GM18868 (cell line): ENCODE measurements around the gene UBQLN4.
A peak's percentile ranks its signal among the peaks of the same experiment; 100 is the strongest.

Experiments
- ATAC-seq: cut with Tn5 transposase; IDR thresholded peaks from one replicate; pipeline ENCODE4 v1.9.1; 2021; ENCODE audit warnings: mild to moderate bottlenecking, moderate library complexity; ENCODE audit not compliant: unreplicated experiment

Gene UBQLN4

DNA sequence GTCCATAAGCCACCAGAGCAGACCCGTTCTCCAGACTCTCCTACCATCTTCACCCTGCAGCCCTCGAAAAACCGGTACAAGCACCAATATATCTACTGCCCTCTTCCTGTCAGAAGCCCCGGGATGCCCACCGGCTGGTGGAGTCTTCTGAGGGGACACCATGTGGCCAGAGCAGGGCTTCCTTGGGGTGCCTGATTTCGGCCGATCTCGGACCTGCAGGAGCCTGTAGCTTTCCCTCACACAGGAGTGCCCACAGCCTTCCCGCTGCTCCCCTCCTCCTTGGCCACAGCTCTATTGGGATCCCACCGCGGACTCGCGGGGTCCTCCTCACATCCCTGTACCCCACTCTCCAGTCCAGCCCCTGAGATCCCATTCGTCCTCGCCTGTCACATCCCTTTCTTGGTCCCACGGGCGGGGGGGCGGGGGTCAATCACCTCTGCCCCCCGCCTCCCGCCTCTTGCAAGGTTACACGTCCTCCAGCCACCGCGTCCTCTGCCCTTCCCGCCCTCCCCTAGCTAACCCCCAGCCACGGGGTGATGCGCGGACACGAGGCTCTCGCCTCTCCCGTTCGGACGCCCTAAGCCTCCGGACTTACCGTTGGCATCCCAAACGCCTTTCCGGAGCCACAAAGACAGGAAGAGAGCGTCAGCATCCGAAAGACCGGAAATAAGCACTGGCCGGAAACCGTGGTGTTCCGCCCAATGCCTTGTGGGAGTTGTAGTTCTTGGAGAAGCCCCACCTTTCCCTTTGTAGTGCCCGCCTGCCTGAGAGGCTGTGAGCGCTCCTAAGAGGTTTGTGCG, 33.1 kb downstream of the UBQLN4 start, which contains the start of gene SSR2:
Gene SSR2 (minus strand): TSS at position 659 of the 800 bp plus-strand sequence. CDS start 784 bp downstream, outside the sequence.
- ATAC-seq: peak; percentile 98

DNA sequence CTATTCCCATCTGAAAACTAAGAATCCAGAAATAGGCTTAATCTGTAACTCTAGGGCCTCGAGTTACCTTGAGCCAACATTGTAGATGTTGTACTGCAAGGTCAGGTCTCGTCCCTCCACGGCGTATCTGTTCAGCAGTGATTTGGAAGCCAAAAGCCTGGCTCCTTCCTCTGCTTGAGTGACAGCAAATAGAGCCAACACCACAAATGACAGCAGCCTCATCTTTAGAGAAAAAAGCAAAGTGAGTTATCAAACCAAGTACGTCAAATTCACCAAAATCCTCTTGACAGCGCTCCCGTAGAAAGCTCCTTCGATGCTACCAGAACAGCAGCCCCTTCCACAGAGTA, 33.7 kb downstream of the UBQLN4 start:
- ATAC-seq: no peak

DNA sequence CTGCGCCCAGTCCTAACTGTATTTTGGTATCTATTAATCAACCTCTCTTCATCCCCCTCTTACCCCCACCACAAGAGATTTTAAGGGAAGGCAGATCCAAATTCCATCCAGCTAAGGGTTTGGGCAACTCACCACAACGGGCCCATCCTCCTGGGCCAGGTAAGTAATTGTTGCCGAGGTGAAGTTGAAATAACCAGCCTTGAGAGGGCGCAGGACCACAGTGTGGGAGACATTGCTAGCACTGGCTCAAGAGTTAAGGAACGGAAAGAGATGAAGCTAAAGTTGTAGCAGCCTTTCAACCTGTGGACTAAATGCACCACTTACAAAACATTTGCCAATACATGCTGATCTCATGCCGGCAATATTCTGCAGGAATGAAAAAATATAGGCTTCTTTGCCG, 38.8 kb downstream of the UBQLN4 start:
- no peak for ATAC-seq

DNA sequence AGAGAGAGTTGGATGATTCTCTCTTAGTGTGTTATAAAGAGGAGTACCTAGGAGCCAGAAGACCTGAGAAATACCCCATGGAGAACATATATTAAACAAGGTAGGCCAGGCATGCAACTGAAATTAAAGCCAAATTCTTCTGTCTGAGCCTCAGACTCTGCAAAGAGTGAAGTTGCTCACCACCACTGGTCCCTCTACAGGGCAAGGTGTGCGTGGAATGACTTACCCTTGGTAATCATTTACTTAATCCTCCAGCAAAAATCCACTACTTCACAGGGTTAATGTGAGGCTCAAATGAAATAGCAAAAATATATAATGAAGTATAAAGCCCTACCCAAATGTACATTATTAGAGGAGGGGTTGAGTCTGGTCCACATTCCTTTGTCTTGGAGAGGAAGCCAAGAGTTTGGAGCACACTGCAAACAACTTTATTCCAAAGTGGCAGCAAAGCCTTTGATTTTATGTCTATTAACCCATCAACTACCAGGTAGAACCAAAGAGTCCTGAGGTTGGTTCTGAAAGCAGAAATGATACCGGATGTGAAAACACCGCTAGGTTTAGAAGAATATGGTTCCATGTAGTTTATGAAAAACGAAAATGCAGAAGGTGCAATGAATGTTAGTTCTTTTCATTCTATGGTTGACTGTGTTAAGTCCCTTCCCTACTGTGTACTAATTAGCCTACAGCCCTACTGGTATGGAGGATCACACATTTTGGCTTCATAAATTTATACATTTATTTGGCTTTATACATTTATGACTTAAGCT, 41.4 kb downstream of the UBQLN4 start:
- peak; percentile 72 for ATAC-seq

DNA sequence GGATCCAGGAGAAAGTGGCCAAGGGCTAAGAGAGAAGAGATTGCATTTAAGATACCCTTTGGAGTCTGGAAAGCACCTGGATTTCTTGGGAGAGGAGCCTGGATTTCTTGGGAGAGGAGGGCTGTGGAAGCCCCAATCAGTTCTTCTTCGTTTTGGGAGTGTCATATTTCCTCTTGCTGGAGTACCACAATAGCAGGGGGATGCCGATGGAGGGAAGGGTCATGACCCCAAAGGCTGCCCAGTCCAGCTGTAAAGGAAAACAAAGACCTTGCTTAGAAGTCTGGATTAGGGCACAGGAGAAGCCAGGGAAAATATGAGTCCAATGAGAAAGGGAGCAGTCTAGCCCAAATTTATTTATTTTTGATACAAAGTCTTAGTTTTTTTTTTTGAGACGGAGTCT, 44.2 kb downstream of the UBQLN4 start:
- ATAC-seq: no peak

DNA sequence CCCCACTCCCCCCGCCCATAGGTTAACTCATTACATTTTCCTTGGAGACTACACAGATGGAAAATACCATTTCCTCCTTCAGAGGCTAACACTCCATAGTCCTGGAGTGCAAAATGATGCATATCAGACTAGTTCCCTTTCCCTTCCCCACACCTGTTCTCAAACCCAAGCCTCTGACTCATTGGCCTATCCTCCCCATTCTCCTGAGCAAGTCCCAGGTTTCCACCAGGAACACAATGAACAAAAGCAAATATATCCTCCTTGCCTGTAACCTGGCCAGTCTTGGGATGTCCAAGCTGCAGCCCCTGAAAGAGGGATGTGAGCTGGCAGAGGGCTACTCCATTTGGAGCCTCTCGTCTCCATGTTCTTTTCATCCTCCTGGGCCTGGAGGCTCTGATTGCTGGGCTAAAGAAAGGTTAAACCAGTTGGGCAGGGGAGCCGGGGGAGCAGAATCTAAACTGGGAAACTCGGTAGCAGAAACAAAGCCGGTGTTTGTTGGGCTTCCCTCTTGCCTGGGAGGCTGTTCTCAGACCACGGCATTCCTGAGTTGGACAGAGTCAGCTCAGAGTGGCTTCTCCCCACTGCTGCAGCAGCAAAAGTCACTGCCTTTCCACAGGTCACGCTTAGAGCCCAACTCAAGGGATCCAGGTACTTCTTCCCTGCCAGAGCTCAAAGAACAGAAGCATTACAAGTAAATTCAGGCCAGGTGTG, 46.8 kb downstream of the UBQLN4 start:
- ATAC-seq: no peak

DNA sequence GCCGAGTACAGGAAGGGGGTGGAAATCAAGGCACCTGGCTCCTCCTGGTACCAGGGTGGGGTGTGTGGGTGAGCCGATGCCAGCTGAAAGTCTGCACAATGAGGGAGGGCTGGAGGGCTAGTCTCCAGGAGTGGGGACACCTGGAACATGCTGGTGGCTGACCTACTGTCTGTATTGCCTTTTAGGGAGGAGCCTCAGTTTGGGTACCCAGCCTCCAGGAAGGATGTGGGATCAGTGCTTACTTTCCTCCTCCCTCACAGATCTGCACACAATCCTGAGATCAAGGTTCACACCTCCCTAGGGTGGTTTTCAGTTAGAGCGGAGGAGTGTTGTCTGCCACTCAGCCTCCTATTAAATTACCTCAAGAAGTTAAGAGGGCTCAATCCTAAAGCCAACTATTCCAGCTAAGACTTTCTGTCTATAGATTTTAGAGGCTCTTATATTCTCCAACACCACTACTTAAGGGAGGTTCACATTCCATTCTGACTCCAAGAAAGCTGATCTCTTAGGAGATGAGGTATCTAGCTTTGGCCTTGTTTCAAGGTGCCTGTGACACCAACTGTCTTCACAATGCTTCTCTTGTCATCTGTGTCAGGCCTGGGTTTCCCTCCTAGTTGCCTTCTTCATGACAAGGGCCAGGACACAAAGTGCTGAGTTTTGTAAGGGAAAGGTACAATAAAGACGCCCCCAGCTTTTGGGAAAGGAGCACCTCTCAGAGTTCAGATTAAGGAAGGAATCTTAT, 48.6 kb downstream of the UBQLN4 start:
- no peak for ATAC-seq

DNA sequence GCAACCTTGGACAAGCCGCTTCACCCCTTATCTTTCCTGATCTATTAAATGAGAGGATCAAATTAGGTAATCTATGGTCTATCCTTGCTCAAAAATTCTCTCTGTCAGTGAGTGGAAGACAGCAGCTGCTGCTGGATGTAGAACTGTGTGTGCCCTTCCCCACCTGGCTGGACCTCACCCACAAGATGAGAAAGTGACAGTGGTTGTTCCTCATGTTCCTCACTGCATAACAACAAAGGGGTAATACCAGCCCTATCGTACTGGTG, 49.7 kb downstream of the UBQLN4 start:
- ATAC-seq: no peak

DNA sequence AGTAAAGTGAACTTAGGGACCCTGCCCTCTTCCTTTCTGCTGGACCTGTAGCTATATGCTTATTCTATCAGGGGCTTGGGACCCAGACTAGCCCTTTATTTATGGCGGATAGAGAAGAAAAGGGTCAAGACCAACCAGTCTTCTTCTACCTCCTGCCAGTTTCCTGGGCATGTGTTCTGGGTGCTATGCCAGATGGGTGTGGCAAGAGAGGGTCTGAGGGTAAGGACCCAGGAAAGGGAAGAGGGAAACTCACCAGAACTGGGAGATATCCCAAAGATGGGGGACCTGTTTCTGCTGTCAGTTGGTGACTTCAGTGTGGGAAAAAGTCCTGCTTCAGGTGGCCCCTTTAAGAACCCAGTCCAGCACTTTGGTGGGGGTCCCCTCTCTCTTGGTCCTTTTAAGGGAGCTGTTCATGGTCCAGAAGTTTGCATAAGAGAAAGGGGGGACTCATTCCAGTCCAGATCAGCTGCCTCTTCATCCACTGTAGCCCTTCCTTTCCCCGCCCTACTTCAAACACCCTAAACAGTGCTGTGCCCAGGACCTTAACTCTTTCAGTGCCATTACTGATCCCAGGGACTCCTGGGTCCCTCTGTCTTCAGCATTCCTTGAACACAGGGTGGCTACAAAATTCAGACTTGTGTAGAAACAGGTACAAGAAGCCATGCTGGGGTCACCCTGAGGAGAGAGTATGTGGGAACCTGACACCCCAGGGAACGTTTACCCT, 51.2 kb downstream of the UBQLN4 start:
- ATAC-seq: no peak

DNA sequence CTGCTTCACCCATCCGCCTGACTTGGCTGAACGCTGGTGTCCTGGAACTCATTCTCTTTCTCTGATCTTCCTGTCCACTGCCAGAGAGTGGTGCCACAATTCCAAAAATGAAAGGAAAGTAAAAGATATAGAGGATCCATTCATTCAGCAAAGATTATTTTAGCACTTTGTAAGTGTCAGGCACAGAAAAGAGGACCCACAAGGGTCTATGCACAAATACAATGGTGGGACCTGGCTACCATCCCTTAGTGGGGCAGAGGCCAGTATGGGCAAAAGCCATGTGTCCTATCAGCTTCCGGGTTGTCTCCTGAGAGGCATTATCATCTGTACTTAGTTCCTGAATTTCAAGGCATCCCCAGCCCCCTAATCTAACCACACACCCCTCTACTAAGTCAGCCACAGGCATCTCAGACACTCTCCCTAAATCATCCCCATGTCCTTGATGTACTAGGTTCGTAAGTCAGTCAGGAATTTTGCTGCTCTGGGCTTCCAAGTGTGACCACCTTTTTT, 51.9 kb downstream of the UBQLN4 start:
- no peak for ATAC-seq

DNA sequence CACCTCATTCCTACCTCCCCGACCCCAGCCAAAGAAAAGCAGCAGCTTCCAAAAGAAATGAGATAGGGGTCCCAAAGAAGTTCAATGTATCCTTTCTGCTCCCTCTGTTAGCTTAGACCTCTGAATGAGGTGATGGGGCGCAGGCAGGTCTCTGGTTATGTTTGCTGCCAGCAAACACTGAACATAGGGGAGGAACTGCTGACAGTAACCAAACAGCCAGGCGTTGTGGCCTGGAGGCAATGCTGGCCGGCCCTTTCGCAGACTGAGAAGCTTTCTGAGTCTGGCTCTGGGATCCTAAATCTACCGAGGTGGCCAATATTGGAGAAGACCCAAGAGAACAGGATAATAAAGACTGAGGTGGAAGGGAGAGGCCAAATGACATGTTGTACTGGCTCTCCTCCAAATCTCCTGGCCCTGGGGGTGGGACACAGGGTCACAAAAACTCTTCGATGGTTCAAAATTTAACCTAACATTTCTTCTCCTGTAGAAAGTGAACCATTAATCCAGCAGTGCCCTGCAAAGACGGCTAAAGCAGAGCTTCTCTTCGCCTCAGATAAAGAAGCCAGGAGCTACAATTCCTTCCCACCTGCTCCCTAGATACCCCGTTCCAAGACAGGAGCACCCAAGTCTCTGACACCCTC, 52.5 kb downstream of the UBQLN4 start:
- no peak for ATAC-seq

DNA sequence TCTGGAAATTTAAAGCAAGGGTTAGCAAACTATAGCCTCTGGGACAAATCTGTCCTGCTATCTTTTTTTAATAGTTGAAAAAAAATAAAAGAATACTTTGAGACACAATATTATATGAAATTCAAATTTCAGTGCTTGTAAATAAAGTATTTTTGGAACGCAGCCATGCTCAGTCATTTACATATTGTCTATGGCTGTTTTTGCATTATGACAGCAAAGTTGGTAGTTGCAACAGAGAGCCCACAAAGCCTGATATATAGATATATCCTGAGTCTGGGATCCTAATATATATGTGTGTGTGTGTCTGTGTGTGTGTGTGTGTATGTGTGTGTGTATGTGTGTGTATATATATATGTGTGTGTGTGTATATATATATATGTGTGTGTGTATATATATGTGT, 53.6 kb downstream of the UBQLN4 start:
- no peak for ATAC-seq

DNA sequence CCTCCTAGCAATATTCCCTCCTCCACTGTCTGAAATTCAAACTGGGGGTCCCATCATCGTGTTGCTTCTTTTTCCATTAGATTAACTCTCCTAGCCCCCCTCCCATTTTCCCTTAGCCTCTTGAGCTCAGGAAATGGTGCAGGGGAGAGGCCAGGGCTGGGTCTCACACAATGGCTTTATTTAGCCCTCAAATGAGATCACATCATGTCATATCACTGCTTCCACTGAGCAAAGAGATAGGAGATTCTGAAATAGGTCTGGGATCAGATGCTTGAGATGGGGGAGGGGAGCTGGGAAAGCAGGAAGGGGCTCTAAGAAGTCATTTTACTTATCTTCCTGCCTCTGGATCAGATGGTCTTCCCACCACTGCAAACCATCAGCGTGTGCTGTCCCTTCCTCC, 57.4 kb downstream of the UBQLN4 start:
- no peak for ATAC-seq

DNA sequence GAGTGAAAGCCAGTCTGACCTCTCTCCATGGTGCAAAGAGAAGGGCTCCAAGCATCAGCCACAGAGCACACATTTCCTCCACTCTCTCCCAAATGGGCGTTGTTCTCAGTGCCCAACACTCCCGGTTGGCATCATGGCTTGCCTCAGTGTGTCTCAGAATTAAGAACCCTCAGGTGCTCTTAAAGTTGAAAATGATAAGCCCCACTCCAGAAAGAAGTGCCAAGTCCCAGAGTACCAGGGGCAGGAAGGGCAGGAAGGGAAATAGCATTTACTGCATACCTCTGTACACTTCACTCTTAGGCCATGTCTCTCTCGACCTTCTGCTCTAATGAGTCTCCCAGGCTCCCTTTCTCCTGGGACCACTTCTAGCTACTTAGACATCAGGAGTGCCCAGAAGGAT, 60.0 kb downstream of the UBQLN4 start:
- ATAC-seq: no peak

DNA sequence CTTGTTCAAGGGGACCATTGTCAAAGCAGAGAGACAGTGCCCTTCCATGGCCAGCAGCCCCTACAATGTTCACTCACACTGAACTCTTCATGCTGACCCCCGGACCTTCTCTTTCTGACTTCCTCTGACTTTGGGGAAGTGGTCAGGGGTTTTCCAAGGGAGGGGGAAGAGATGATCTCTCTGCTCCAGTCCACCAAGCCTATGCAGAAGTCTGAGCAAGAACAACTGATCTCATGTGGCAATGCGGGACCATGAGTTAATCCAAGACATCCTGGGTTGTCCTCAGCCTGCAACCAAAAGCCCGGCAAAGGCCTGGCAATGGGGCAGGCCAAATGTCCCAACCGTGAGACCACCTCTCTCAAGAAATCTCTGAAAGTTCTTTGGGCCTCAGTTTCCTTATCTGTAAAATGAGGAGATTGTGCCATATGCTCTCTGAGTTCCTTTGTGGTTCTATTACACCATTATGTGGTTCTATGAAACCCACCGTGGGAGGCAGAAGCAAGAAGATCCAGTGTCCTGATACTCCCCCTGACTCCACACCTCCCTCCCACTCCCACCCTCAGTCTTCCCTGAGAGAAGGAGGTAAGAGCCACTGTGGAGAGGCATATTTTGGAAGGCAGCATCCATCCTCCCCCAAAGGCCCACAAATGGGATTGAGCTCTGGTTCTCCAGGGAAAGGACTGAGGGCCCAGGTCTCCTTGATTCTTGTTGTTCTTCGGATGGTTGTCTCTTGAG, 63.4 kb downstream of the UBQLN4 start:
- no peak for ATAC-seq

DNA sequence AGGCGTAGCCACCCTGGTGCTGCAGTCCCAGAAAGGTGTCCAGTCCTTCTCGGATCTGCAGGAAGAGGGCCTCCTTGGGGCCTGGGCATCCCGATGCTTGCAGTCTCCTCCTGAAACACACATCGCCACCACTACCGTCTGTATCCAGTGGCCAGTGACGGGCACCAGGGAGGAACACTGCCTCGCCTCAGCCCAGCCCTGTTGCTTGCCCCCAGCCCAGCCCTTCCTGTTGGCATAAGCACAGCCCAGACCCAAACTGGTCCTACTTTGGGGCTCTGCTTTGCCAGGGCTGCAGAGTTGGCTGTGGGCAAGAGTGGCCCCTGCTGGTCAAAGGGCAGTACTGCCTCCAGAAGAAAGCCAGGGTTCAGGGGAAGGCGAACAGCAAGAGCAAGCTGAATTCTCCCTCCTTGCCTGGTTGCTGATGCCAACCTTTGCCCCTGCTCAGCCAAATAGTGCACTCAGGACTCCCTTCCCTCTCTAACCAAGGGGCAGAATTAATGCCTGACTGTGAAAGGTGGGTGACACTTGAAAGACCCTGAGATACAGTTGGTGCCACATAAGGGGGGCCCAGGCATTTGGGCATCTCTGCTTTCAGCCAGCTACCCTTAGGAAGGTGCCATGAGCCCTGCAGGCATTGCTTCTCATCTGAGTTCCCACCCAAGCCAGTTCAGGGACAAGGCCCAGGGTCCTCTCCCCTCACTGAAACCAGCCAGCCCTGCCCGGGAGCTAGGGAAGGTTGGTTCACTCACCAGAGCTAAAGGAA, 64.2 kb downstream of the UBQLN4 start:
- no peak for ATAC-seq
